ENCODE results near the gene SPATA31C2. TPM values are rescaled to one million over a fixed set of nuclear protein-coding genes. Genes with fewer than 3 reads are reported as not detected.

Gene SPATA31C2
- total RNA-seq, 2 donors from 2014 or later, result not detected

DNA sequence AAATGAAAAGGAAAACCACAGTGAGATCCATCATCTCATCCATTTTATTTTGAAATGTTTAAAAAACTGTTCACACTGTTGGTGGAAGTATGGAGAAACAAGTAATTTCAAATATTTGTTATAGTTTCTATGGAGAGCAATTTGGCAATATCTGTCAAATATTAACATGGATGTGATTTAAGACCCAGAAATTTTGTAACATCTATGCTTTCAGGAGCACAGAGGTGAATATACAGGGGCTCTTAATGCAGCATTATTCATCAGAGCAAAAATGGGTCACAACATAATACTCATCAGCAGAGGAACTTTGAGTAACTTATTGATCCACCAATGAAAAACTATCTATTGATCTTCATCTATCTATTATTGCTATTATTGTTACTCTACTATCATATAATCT lies 31.4 kb upstream of the SPATA31C2 start:
- H3K4me1 Mint-ChIP-seq, result no peaks in the 10 kb centered on the region
- H3K27ac Mint-ChIP-seq, result no peak overlapping the region
- H3K9me3 Mint-ChIP-seq, result peaks cover 6% of the 10 kb centered on the region
- Histone ChIP-seq H3K9me3 (ENCODE audit: control insufficient read depth, low read length) (peaks cover 4% of the 10 kb centered on the region), H3K4me3 (ENCODE audit: low read length) (no peak overlapping the region), H3K27me3 (ENCODE audit: control insufficient read depth, insufficient read depth, low read length, poor library complexity, severe bottlenecking) (no peaks in the 10 kb centered on the region), H3K4me1 (ENCODE audit: control insufficient read depth, insufficient read depth, low read length) (no peaks in the 10 kb centered on the region), H3K9ac (ENCODE audit: extremely low read depth, low read length, poor library complexity, severe bottlenecking) (no peak overlapping the region), H3K36me3 (ENCODE audit: control insufficient read depth, insufficient read depth, low read length) (no peaks in the 10 kb centered on the region), H3K27ac (ENCODE audit: low read depth, low read length) (no peak overlapping the region)
- DNase-seq, result no peak
- TF ChIP-seq CTCF (conservative IDR thresholded peaks at IDR 0.05), result no peak
- no peak overlapping the region for H3K4me3 Mint-ChIP-seq
- H3K36me3 Mint-ChIP-seq (ENCODE audit: low read depth), result no peaks in the 10 kb centered on the region
- no peaks in the 10 kb centered on the region for H3K27me3 Mint-ChIP-seq (ENCODE audit: insufficient read depth)

- Mint-ChIP-seq H3K4me1 (no peaks in the 10 kb centered on the region), H3K27ac (no peak overlapping the region), H3K36me3 (ENCODE audit: low read depth) (no peaks in the 10 kb centered on the region), H3K27me3 (ENCODE audit: insufficient read depth) (peaks cover 4% of the 10 kb centered on the region), H3K9me3 (peaks cover 11% of the 10 kb centered on the region), H3K4me3 (no peak overlapping the region)
- Histone ChIP-seq H3K27ac (ENCODE audit: low read depth, low read length) (no peak overlapping the region), H3K4me1 (ENCODE audit: control insufficient read depth, insufficient read depth, low read length) (no peaks in the 10 kb centered on the region), H3K4me3 (ENCODE audit: low read length) (no peak overlapping the region), H3K9ac (ENCODE audit: extremely low read depth, low read length, poor library complexity, severe bottlenecking) (no peak overlapping the region), H3K27me3 (ENCODE audit: control insufficient read depth, insufficient read depth, low read length, poor library complexity, severe bottlenecking) (no peaks in the 10 kb centered on the region), H3K36me3 (ENCODE audit: control insufficient read depth, insufficient read depth, low read length) (no peaks in the 10 kb centered on the region), H3K9me3 (ENCODE audit: control insufficient read depth, low read length) (peaks cover 8% of the 10 kb centered on the region)
- no peak for DNase-seq
- WGBS, 2 experiments (ENCODE audit: insufficient coverage in 1 of 2, insufficient read length in 1 of 2), result 100% methylated on average over 1 of the region's 3 CpGs
- no peak for TF ChIP-seq CTCF (conservative IDR thresholded peaks at IDR 0.05)
Measured at GRCh38 chr9:88168564-88168963, 30.3 kb upstream of the SPATA31C2 start.

DNA sequence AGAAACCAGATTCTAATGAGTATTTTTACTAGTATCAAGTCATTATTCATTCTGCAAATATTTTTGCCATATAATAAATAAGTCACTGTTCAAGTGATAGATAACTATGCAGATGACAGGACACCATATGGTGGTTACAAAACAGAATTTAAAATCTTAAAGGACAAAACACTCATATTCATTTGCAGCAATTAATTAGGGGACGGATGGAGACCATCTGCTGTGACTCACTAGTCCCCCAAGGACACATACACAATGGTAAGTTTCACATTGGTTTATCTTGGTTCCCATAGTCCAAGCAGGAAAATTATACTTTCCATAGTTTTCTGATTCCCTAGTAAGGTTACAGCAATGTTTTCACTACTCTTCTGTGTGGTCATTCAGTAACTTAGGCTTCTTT lies 28.4 kb upstream of the SPATA31C2 start:
- Histone ChIP-seq H3K4me1 (ENCODE audit: control insufficient read depth, insufficient read depth, low read length) (no peaks in the 10 kb centered on the region), H3K9me3 (ENCODE audit: control insufficient read depth, low read length) (peaks cover 21% of the 10 kb centered on the region), H3K36me3 (ENCODE audit: control insufficient read depth, insufficient read depth, low read length) (no peaks in the 10 kb centered on the region), H3K27ac (ENCODE audit: low read depth, low read length) (no peak overlapping the region), H3K4me3 (ENCODE audit: low read length) (no peak overlapping the region), H3K27me3 (ENCODE audit: control insufficient read depth, insufficient read depth, low read length, poor library complexity, severe bottlenecking) (no peaks in the 10 kb centered on the region), H3K9ac (ENCODE audit: extremely low read depth, low read length, poor library complexity, severe bottlenecking) (no peak overlapping the region)
- H3K4me3 Mint-ChIP-seq, result no peak overlapping the region
- 92 to 100% methylated on average over 1 of the region's 1 CpG for WGBS, 2 experiments (ENCODE audit: insufficient coverage in 1 of 2, insufficient read length in 1 of 2)
- TF ChIP-seq CTCF (conservative IDR thresholded peaks at IDR 0.05), result no peak
- peaks cover 5% of the 10 kb centered on the region for H3K4me1 Mint-ChIP-seq
- H3K9me3 Mint-ChIP-seq, result peaks cover 22% of the 10 kb centered on the region
- H3K36me3 Mint-ChIP-seq (ENCODE audit: low read depth), result peaks cover 2% of the 10 kb centered on the region
- H3K27me3 Mint-ChIP-seq (ENCODE audit: insufficient read depth), result peaks cover 6% of the 10 kb centered on the region
- H3K27ac Mint-ChIP-seq, result no peak overlapping the region
- no peak for DNase-seq

Measured in endodermal cell (in vitro differentiated cells).